ENCODE data around the gene DNAH1.
"Not testable (repeated sequence)": the region's sequence is repeated elsewhere in the genome, so short reads cannot be mapped to it uniquely, and the experiment has no call there.

Gene DNAH1

DNA sequence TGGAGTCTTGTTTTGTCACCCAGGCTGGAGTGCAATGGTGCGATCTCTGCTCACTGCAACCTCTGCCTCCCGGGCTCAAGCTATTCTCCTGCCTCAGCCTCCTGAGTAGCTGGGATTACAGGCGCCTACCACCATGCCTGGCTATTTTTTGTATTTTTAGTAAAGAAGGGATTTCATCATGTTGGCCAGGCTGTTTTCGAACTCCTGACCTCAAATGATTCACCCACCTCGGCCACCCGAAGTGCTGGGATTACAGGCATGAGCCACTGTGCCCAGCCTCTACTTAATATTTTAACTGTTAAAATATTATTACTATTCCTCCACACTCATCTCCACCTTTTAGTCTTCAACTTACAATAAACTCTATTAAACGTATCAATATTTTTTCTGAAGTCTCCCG is 22.0 kb downstream of the DNAH1 start:
- not testable (repeated sequence) for DNase-seq (ENCODE audit: low spot score)

DNA sequence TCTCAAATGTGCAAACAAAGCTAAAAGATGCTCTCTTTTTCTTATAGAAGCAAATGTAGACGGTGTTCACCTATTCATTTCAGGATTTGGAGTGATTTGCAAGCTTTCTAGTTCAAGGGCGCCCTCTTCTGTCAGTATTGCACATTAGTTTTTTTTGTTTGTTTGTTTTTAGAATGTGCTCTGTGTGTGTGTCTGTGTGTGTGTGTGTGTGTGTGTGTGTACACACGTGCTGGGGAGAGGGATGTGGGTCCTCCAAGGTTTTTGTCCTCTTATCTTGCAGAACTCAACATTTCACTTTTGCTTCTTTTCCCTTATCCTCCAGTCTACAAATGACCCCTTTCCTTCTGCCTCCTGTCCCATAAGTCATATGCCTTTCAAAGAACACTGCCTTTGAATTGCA is 23.5 kb downstream of the DNAH1 start:
- DNase-seq (ENCODE audit: low spot score): peak; percentile 61

DNA sequence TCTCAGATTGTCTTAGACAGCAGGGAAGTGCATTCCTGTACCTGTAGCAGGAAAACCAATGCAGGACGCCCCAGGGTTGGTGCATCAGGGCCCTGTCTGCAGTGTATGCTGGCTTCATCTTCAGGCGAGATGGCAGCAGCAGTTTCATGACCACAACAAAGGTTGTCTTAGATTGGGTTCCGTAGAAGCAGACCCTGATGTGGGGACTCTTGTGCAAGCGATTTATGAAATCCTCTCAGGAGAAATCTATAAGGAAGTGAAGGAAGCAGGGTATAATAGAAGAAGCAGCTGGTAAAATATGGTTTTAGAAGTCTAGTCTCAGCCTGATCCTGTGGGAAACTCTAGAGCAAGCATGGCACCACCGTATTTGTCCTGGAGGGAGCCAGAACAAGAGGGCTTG is 25.0 kb downstream of the DNAH1 start:
- no peak for DNase-seq (ENCODE audit: low spot score)

DNA sequence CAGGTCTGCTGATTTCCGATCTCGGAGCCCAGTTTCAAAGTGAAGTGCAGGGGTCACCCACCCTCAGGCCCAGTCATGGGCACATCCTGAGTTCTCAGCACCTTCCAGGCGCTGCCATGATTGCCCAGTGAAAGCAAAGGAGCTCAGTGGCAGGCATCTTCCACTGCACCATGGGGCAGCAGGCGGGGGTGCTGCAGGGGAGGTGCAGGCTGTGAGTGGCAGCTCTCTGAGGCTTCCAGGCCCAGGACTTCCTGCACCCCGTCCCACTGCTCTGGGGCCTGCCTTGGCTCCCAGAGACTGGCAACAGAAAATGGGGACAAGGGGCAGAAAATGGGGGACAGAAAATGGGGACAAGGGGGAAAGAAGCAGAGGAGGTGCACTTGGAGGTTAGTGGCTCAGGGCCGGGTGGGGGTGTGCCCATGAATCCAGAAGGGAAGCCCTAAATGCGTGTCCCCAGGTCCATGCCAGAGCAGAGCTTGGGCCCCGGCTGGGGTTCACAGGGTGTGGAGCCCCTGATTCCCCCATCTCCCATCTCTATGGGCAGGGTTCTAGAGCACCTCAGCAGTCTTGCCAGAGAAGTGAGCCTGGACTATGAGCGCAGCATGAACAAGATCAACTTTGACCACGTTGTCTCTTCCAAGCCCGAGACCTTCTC is 28.0 kb downstream of the DNAH1 start:
- no peak for DNase-seq (ENCODE audit: low spot score)

DNA sequence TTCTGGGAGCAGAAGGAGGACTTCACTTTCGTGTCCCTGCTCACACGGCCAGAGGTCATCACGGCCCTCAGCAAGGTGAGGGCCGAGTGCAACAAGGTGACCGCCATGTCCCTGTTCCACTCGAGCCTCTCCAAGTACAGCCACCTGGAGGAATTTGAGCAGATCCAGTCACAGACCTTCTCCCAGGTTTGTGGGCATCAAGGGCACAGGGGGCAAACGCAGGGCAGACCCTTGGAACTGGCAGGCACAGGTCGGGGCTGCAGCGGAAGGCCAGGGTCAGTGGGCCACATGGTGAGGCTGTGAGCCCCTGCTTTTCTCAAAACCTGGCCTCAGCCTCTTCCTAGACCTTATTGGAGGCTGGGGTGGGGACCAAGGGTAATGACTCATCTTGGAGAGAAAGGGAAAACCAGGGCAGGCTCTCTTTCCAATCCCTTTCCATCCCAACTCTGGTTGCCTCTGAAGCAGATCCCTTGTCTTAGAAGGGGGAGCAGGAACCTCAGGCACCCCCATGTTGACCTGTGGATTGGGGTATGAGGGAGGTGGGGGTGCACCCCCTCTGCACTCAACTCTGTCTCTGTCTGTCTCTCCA is 29.5 kb downstream of the DNAH1 start:
- DNase-seq (ENCODE audit: low spot score): no peak

DNA sequence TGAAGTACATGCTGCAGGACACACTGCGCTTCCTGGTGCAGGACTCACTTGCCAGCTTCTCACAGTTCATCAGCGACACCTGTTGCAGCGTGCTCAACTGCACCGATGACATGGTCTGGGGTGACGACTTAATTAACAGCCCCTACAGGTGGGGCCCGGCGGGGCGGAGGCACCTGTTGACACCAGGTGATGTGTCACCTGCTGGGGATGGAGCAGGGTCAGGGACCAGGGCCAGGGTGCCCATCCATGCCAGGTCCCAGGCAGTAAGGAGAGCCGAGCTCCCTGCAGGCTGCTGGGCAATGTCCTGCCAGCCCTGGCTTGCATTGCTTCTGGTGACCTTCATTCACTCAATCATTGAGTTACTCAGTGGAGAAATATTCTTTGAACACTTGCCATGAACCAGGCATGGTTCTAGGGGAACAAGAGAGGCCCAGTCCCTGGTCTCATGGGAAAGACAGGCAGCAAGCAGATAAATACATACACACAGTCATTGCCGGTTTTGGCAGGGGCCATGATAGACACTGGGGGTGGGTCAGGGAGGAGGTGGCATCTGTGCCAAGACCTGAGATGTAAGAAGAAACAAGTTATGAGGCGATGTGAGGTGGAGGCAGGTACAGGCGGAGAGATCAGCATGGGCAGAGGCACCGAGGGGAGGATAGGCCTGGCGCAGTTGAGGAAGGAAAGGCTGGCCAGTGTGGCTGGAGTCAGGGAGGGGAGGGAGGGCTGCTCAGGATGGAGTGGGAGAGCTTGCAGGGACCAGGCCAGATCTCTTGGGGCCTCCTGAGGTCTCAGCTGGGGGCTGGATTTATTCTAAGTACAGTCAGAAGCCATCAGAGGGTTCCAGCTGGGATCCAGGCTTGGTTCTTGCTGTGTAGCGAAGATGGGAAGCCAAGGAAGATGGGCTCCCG is 30.8 kb downstream of the DNAH1 start:
- no peak for DNase-seq (ENCODE audit: low spot score)

DNA sequence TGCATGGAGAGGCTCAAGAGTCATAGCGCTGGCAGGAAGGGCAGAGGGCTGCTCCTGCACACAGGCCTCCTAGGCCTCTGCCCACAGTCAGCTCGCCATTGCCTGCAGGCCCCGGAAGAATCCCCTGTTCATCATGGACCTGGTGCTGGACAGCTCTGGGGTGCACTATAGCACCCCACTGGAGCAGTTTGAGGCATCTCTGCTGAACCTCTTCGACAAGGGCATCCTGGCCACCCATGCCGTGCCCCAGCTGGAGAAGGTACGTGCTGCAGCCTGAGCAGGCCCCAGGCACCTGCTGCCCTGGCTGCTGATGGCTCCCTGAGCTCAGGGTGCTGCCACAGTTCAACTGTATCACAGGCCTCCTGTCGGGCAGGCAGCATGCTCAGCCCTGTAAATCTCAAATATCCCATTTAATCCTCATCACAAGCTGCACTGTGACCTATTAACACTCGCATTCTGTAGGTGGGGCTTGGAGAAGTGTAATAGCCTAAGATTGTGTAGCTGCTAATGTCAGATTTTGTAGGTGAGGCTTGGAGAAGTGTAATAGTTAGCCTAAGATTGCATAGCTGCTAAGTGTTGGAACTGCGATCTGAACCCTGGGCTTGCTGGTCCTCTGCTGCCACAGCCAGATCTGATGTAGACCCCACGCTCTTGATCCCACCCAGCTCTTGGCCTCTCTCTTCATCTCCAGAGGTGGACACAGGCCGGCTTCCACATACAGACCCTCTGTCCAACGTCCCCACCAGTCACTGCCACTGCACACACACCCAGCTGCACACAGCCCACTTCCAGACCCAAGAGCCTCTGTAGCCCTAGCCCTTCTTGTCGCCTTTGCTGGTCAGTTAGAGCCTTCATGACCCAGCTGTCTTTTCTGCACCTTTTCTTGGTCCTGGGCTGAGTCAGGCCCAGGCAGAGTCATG is 31.9 kb downstream of the DNAH1 start:
- no peak for DNase-seq (ENCODE audit: low spot score)

DNA sequence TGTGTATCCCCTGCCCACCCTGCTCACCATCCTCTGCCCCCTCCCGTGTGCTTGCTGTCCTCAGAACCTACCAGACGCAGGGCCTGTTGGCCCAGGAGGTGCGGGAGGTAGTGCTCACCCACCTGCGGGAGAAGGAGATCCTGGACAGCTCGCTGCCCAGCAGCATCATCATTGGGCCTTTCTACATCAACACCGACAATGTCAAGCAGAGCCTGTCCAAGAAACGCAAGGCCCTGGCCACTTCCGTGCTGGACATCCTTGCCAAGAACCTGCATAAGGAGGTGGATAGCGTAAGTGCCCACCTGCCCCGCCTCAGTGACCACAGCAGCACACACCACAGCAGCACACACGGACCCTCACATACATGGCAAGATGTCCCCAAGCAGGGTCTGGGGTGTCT is 33.0 kb downstream of the DNAH1 start:
- DNase-seq (ENCODE audit: low spot score): no peak

DNA sequence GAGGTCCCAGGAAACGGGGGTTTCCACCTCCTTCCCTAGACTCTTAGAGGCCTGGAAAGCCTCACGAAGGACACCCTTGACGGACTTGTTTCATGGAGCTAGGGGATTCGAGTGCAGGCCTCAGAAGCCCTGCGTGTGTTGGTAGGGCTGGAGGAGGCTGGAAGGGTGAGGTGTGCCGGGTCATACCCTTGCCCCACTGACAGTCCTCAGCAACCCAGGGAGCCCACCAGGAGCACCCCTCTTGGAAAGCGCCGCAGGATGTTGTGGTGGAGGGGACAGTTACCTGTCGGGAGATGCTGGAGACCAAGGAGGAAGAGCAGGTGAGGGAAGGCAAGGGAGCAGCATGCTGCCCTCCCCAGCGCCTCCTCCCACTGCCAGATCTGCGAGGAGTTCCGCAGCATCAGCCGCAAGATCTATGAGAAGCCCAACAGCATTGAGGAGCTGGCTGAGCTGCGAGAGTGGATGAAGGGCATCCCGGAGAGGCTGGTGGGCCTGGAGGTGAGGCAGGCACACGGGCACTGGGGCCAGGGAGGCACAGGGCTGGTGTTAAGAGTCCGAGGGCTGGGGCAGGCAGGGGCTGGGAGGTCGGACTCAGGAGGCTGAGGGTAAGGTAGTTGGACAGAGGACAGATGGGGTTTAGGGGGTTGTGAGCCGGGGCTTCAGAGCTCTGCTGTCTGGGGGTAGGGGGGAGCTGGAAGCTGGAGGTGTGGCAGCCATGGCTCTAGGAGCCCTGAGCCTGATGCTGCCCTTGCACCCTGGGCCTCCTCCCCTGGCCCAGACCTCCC is 33.7 kb downstream of the DNAH1 start:
- DNase-seq (ENCODE audit: low spot score): no peak

DNA sequence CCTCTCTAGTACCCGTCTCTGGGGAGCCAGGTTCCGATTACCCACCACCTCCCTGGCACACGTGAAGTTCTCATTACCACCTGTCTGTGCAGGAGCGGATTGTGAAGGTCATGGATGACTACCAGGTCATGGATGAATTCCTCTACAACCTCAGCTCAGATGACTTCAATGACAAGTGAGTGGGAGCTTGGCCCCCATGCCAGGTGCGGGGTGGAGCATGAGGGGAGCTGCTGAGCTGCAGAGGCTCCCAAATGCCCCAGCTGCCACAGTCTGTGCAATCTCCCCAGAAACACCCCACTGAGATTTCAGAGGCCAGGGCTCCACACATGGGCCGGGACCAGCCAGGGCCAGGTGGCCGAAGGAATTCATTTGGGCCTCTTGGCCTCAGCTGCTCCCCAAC is 34.3 kb downstream of the DNAH1 start:
- DNase-seq (ENCODE audit: low spot score): no peak

DNA sequence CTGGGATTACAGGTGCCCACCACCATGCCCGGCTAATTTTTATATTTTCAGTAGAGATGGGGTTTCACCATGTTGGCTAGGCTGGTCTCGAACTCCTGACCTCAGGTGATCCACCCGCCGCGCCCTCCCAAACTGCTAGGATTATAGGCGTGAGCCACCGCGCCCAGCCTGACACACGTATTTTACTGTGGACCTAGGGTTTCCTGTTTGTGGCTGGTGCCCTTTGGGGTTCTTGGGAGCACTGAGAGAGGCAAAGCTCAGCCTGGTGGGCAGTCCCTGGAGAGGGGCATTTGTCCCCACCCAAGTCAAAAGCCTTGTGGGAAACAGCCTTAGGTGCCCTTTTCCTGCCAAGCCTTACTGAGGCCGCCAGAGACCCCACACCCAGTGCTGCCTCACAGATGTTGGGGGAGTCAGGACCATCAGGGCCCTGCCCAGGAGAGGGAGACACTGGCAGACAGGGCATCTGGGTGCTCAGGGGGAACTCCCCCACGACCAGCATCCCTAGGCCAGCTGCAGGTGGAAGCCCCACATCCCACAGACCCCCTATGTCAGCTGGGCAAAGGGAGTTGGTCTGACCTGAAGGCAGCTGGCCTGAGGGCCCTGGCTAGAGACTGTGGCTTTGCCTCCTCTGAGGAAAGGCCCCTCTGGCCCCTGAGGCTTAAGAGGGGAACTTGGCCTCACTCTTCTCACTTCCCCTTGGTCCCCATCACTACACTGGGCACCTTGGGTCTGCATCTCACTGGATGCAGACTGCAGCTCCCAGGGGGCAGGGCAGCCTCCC is 35.1 kb downstream of the DNAH1 start:
- no peak for DNase-seq (ENCODE audit: low spot score)

DNA sequence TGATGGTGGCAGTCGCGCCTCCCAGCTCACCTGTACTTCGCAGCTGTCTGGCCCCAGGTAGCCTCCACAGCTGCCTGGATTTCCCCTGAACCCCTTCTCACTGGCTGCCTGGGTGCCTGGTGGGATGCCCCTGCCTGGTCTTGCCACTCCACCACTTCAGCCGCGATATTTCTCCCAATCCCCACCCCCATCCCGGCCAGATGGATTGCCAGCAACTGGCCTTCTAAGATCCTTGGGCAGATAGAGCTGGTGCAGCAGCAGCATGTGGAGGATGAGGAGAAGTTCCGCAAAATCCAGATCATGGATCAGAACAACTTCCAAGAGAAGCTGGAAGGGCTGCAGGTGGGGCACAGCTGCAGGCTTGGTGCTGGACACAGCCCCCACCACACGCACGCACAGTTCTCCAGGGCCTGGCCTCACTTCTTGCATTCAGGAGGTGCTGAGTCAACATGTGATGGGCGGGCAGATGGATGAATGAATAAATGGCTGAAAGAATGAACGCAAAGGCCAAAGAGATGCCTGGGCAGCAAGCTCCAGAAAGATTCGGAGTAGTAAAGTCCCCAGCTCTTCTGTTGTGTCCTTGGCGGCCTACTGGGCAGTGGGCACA is 35.7 kb downstream of the DNAH1 start:
- DNase-seq (ENCODE audit: low spot score): no peak

DNA sequence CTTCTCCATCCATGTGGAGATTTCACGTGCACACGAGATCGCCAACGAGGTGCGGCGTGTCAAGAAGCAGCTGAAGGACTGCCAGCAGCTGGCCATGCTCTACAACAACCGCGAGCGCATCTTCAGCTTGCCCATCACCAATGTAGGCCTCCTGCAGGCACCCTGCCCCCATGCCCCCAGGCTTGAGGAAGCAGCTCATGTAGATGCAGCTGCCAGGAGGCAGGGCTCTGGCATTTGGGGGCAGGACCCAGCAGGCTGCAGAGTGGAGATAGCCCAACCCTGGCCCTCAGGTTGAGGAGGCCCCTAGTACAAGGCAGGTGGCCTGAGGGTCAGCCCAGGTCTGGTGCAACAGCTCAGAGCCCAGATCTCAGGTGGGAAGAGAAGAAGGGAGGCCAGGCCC is 36.4 kb downstream of the DNAH1 start:
- no peak for DNase-seq (ENCODE audit: low spot score)

DNA sequence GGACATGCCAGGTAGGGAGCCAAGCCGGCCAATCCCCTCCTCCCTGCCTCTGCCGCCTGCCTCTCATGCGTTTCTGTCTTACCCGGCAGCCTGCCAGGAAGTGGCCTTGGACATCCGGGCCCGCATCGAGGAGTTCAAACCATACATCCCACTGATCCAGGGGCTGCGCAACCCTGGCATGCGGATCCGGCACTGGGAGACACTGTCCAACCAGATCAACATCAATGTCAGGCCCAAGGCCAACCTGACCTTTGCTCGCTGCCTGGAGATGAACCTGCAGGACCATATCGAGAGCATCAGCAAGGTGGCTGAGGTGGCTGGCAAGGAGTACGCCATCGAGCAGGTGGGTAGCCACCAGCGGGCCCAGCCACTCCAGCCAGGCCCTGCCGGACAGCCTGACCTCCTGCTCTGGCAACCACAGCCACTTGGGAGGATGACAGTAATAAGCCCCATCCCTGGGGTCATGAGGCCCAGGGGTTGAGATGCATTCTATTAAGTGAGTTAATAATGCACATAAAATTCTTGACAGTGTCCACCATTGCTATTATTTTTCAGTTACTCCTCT is 37.3 kb downstream of the DNAH1 start:
- DNase-seq (ENCODE audit: low spot score): no peak

DNA sequence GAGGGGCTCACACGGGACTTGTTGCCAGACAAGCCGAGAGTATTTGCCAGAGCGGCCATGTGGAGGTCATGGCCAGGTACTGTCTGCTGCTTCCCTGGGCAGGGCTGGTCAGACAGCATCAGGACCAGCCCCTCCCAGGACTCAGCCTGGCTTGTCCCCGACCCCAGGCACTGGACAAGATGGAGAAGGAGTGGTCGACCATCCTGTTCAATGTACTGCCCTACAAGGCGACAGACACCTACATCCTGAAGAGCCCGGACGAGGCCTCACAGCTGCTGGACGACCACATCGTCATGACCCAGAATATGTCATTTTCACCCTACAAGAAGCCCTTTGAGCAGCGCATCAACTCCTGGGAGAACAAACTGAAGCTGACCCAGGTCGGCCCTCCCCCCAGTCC is 38.6 kb downstream of the DNAH1 start:
- DNase-seq (ENCODE audit: low spot score): no peak

DNA sequence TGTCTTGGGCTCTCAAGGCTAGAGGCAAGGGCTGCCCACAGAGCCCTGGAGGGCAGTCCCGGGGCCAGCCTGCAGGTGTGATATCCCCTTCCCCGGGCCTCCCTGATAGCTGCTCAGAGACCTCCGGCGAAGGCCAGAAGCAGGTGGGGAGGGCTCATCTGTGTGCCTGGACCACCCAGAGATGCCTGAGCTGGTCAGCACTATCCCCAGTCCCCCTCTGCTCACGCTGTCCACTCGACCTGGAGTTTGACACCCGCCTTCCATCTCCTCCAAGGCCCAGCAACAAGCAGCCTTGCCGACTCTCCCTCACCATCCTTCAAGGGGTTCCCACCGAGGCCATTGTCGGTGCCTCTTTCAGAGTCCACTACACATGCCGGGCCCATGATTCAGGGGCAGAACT is 39.4 kb downstream of the DNAH1 start:
- no peak for DNase-seq (ENCODE audit: low spot score)

DNA sequence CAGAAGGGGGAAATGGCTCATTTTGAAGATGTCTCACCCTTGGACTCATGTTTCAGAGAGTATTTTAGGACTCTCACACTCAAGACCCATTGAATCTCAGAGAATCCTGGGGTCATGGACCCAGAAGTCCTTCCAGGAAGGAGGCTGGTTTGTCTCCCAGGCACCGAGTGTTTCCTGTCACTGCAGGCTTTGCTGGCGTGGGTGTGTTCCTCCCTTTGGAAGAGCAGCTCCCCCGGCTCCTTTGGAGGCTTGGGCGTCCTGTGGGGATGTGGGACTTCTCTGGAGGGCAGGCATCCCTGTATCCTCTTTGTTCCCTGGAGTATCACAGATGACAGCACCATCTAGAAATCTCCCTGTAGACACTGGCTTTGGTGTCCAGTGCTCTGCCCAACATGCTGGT is 40.0 kb downstream of the DNAH1 start:
- no peak for DNase-seq (ENCODE audit: low spot score)

DNA sequence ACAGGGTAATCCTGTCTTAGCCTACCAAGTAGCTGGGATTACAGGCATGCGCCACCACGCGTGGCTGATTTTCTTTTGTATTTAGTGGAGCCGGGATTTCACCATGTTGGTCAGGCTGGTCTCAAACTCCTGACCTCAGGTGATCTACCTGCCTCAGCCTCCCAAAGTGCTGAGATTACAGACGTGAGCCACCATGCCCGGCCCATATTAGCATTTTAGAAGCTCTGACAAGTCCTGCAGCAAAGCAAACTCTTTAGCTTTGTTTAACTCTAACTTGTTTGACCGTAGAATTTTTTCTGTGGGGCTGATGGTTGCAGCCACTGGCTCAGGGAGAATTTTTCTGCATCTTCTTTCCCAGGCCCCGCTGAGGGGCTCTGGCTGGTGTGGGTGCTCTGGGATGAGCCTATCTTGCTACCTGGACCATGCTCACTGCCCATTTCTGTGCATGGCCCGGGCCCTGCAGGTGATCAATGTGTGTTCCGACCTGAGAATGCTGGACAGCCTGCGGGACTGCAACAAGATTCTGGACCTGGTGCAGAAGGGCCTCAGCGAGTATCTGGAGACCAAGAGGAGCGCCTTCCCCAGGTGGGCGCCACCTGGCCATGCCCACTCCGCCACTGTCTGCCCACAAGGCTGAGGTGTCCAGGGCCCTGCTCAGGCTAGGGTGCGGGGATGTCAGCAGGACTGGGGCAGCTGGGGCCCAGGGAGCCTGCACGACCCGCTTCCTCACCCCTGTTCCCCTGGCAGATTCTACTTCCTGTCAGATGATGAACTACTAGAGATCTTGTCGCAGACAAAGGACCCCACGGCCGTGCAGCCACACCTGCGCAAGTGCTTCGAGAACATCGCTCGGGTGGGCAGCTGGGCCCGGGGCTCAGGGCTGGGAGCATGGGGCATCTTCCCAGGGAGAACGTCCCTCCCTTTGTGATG is 41.3 kb downstream of the DNAH1 start:
- DNase-seq (ENCODE audit: low spot score): no peak
